K562 (cell line): ENCODE measurements around the gene TTC4. TPM values are rescaled to one million over a fixed set of nuclear protein-coding genes. Genes with fewer than 3 reads are reported as not detected.

ENCODE experiments used
- CLOCK ChIP-seq: fragments of 250-450 bp; sonication (Bioruptor Pico); IDR thresholded peaks from 2 replicates; pipeline ENCODE4 v1.4.0; 2020; ENCODE audit warnings: mild to moderate bottlenecking, moderate library complexity, borderline replicate concordance
- CUX1 ChIP-seq: fragments of 200-800 bp; sonication (Bioruptor generic); IDR thresholded peaks from 2 replicates; pipeline ENCODE4 v1.6.1; 2016; ENCODE audit warnings: missing genetic modification characterization, missing compliant biosample characterization
- E2F1 ChIP-seq: sonication (generic); formaldehyde crosslinking; IDR thresholded peaks from 2 replicates; pipeline ENCODE4 v1.8.1; 2023; ENCODE audit warnings: mild to moderate bottlenecking, missing genetic modification reagents, moderate library complexity
- MAFF ChIP-seq: IDR thresholded peaks from 2 replicates; pipeline ENCODE4 v1.6.1; 2012; ENCODE audit warnings: low read length, improper control_type of control experiment
- NCOA6 ChIP-seq: fragments of 450-650 bp; IDR thresholded peaks from 2 replicates; pipeline ENCODE4 v1.6.1; 2017; ENCODE audit warnings: mild to moderate bottlenecking
- NUFIP1 ChIP-seq: fragments of 450-650 bp; IDR thresholded peaks from 2 replicates; pipeline ENCODE4 v1.6.1; 2018; ENCODE audit not compliant: partially characterized antibody
- PHF20 ChIP-seq: fragments of 450-650 bp; IDR thresholded peaks from 2 replicates; pipeline ENCODE4 v1.6.1; 2018; ENCODE audit not compliant: partially characterized antibody
- SMAD4 ChIP-seq: fragments of 250-450 bp; sonication (Bioruptor Pico); conservative IDR thresholded peaks from 2 replicates; pipeline ENCODE4 v1.8.0; 2021; ENCODE audit warnings: inconsistent platforms, mild to moderate bottlenecking, moderate library complexity
- TAF1 ChIP-seq: IDR thresholded peaks from 2 replicates; pipeline ENCODE4 v1.6.1; 2011; ENCODE audit warnings: mild to moderate bottlenecking, low read length, moderate library complexity; ENCODE audit not compliant: insufficient read depth, control insufficient read depth, severe bottlenecking; ENCODE audit errors: extremely low read depth
- TGIF2 ChIP-seq: sonication (generic); formaldehyde crosslinking; IDR thresholded peaks from 2 replicates; pipeline ENCODE4 v1.8.1; 2022; ENCODE audit warnings: mild to moderate bottlenecking, missing genetic modification reagents, moderate library complexity
- THRB ChIP-seq: fragments of 450-650 bp; formaldehyde crosslinking; conservative IDR thresholded peaks from 2 replicates; pipeline ENCODE4 v1.4.0; 2022; ENCODE audit warnings: mild to moderate bottlenecking, missing genetic modification characterization
- TRIM28 ChIP-seq: fragments of 450-650 bp; IDR thresholded peaks from 2 replicates; pipeline ENCODE4 v1.6.1; 2017
- WHSC1 ChIP-seq: IDR thresholded peaks from one replicate; pipeline ENCODE4 v1.6.1; 2012; ENCODE audit warnings: low read length, control low read depth, inconsistent platforms
- ZFP1 ChIP-seq: fragments of 450-650 bp; formaldehyde crosslinking; IDR thresholded peaks from 2 replicates; pipeline ENCODE4 v1.4.0; 2020; ENCODE audit warnings: mild to moderate bottlenecking, mixed read lengths
- polyA plus RNA-seq, 8 experiments: library from polyadenylated mRNA; depleted of rRNA in 4 of 8; stranded (reverse) in 5 of 8; unstranded in 3 of 8; fragments of >200 nt; fragmentation: Nextera tagmentation in 2 of 8; fragmentation: Illumina TruSeq in 1 of 8; extraction: Ambion mirVana in 2 of 8; extraction: Trizol in 1 of 8; gene quantifications; 2 replicates each; pipeline versions ENCODE4 v1.2.1 to v1.2.3, GENCODE V29; 2011 to 2014; ENCODE audit warnings: inconsistent platforms in 1 of 8, missing spikeins in 1 of 8
- total RNA-seq, 7 experiments: library from RNA; depleted of rRNA in 6 of 7; stranded (reverse); fragments of >200 nt in 6 of 7; fragmentation: Illumina TruSeq in 2 of 7; extraction: Trizol in 2 of 7; gene quantifications; 2 replicates each; pipeline versions ENCODE4 v1.2.1 to v1.2.3, GENCODE V29; 2011 to 2021; ENCODE audit warnings: low replicate concordance in 1 of 7
- TF ChIP-seq, protein P1 (sequence below): fragments of 450-650 bp; formaldehyde crosslinking; IDR thresholded peaks from 2 replicates; pipeline ENCODE4 v1.4.0; 2020; ENCODE audit warnings: mild to moderate bottlenecking, mixed read lengths

Gene TTC4
- total and polyA plus RNA-seq, 9 of the 15 experiments (the other 6 are each of a cell fraction or from before 2014, with no cell fraction given), result 36.3 to 111 (median 54.1) TPM

- TF ChIP-seq CLOCK, result no peak
- TF ChIP-seq NUFIP1, result no peak
- TF ChIP-seq ZFP1 (CRISPR knock-in tag), result no peak
- TF ChIP-seq TGIF2, result no peak; the same call in 1 of the 2 replicates
- TF ChIP-seq, protein P1, sequence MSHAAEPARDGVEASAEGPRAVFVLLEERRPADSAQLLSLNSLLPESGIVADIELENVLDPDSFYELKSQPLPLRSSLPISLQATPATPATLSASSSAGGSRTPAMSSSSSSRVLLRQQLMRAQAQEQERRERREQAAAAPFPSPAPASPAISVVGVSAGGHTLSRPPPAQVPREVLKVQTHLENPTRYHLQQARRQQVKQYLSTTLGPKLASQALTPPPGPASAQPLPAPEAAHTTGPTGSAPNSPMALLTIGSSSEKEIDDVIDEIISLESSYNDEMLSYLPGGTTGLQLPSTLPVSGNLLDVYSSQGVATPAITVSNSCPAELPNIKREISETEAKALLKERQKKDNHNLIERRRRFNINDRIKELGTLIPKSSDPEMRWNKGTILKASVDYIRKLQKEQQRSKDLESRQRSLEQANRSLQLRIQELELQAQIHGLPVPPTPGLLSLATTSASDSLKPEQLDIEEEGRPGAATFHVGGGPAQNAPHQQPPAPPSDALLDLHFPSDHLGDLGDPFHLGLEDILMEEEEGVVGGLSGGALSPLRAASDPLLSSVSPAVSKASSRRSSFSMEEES (CRISPR knock-in tag), result no peak
- TF ChIP-seq PHF20, result peak; percentile 98
- TF ChIP-seq SMAD4 (CRISPR knock-in tag), result peak; percentile 73; the same call in 1 of the 2 replicates
- TF ChIP-seq TAF1, result peak; percentile 96
- TF ChIP-seq E2F1 (CRISPR knock-in tag), result peak; percentile 82
- no peak for TF ChIP-seq WHSC1
- no peak for TF ChIP-seq NCOA6
- 0 out of 2 replicates have a peak, but pooled peaks have one; percentile 57 for TF ChIP-seq TRIM28
- no peak for TF ChIP-seq MAFF
- no peak for TF ChIP-seq CUX1
- 0 out of 2 replicates have a peak, but pooled peaks have one; percentile 15 for TF ChIP-seq THRB (CRISPR knock-in tag)
Measured at GRCh38 chr1:54715493-54716298, at the start of gene TTC4 (continued).
